ENCODE data around the gene C2CD4A. TPM values are rescaled to one million over a fixed set of nuclear protein-coding genes. Genes with fewer than 3 reads are reported as not detected.

The C2CD4A gene
- total RNA-seq, 1 donor from 2014 or later: not detected

DNA sequence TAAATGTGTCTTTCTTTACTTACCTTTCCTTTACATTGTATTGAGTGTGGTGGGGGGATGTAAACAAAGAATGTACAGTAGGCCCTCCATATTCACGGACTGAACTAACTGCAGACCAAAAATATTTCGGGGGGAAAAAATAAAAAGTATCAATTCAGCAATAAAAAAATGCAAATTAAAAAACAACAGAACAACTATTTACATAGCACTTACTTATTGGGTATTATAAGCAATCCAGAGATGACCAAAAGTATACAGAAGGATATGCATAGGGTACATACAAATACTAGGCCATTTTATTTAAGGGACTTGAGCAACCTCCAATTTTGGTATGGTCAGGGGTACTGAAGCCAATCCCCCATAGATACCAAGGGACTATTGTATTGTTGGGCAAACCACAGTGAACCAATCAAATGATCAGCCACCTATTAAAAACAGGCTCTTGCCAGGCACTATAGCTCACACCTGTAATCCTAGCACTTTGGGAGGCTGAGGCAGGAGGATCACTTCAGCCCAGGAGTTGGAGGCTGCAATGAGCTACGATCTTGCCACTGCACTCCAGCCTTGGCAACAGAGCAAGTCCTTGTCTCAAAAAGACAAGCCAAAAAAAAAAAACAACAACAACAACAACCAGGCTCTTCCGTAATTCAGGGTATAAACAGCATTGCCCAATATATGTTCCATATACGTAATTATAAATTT lies 8.3 kb upstream of the C2CD4A start:
- Mint-ChIP-seq H3K4me1 (peaks cover 7% of the 10 kb centered on the region), H3K9me3 (no peaks in the 10 kb centered on the region), H3K27me3 (ENCODE audit: low read depth) (peaks cover 28% of the 10 kb centered on the region), H3K4me3 (peak overlapping the region; percentile 34), H3K36me3 (peaks cover 4% of the 10 kb centered on the region), H3K27ac (no peak overlapping the region)
- DNase-seq (ENCODE audit: low spot score in 2 of 2, unreplicated experiment in 2 of 2): no peak
- TF ChIP-seq, protein P1, sequence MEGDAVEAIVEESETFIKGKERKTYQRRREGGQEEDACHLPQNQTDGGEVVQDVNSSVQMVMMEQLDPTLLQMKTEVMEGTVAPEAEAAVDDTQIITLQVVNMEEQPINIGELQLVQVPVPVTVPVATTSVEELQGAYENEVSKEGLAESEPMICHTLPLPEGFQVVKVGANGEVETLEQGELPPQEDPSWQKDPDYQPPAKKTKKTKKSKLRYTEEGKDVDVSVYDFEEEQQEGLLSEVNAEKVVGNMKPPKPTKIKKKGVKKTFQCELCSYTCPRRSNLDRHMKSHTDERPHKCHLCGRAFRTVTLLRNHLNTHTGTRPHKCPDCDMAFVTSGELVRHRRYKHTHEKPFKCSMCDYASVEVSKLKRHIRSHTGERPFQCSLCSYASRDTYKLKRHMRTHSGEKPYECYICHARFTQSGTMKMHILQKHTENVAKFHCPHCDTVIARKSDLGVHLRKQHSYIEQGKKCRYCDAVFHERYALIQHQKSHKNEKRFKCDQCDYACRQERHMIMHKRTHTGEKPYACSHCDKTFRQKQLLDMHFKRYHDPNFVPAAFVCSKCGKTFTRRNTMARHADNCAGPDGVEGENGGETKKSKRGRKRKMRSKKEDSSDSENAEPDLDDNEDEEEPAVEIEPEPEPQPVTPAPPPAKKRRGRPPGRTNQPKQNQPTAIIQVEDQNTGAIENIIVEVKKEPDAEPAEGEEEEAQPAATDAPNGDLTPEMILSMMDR (IDR thresholded peaks at IDR 0.05; ENCODE audit: unreplicated experiment): no peak

DNA sequence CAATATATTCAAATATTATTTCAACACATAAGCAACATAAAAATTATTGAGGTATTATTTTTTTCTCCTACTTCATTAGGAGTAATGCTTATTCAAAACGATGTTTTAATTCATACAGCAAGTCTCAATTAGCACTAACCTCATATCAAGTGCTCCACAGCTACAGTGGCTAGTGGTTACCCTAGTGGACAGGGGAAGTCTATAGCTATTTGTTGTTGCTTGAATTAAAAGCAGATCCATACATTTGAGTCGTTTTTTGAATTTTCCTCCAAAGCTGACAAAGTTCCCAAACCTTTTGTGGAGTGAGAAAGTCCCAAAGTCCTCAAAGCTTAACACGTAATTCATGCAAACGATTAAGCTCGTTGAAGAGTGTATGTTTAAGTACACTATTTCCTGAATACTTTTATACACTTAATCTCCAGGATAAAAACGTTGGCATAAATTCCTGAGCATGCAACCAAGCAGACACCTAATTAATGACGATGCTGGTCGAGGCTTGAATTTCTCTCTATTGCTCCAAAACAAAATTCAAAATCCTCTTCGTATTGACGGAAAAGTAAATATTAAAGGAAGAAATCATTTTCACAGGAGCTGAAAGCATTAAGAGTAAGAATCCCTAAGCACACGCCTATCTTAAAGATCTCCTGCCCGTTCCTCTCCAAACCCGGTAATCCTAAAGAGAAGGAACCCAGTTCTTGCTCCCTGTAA lies 7.5 kb upstream of the C2CD4A start:
- TF ChIP-seq, protein P1 (IDR thresholded peaks at IDR 0.05; ENCODE audit: unreplicated experiment): no peak
- Mint-ChIP-seq H3K27me3 (ENCODE audit: low read depth) (peaks cover 35% of the 10 kb centered on the region), H3K9me3 (no peaks in the 10 kb centered on the region), H3K4me1 (peaks cover 8% of the 10 kb centered on the region), H3K4me3 (peak overlapping the region; percentile 89), H3K36me3 (peaks cover 4% of the 10 kb centered on the region), H3K27ac (peak overlapping the region; percentile 82)
- no peak for DNase-seq (ENCODE audit: low spot score in 2 of 2, unreplicated experiment in 2 of 2)

DNA sequence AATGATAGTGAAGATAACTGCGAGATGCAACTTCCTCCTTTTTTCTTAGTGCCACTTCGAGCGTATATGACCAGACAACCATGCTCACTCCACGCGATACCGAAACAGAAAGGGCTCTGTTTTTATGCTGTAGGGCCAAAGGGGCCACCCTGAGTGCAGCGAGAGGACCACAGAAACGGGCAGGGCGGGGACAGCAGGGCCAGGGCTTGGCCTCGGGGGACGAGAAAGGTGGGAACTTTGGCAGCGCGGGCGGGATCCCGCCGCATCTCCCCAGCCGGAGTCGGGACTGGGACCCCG lies 7.0 kb upstream of the C2CD4A start:
- TF ChIP-seq, protein P1 (IDR thresholded peaks at IDR 0.05; ENCODE audit: unreplicated experiment): no peak
- Mint-ChIP-seq H3K27me3 (ENCODE audit: low read depth) (peaks cover 38% of the 10 kb centered on the region), H3K4me1 (peaks cover 9% of the 10 kb centered on the region), H3K36me3 (peaks cover 4% of the 10 kb centered on the region), H3K9me3 (no peaks in the 10 kb centered on the region), H3K27ac (peak overlapping the region; percentile 82), H3K4me3 (peak overlapping the region; percentile 89)
- DNase-seq (ENCODE audit: low spot score in 2 of 2, unreplicated experiment in 2 of 2): no peak

DNA sequence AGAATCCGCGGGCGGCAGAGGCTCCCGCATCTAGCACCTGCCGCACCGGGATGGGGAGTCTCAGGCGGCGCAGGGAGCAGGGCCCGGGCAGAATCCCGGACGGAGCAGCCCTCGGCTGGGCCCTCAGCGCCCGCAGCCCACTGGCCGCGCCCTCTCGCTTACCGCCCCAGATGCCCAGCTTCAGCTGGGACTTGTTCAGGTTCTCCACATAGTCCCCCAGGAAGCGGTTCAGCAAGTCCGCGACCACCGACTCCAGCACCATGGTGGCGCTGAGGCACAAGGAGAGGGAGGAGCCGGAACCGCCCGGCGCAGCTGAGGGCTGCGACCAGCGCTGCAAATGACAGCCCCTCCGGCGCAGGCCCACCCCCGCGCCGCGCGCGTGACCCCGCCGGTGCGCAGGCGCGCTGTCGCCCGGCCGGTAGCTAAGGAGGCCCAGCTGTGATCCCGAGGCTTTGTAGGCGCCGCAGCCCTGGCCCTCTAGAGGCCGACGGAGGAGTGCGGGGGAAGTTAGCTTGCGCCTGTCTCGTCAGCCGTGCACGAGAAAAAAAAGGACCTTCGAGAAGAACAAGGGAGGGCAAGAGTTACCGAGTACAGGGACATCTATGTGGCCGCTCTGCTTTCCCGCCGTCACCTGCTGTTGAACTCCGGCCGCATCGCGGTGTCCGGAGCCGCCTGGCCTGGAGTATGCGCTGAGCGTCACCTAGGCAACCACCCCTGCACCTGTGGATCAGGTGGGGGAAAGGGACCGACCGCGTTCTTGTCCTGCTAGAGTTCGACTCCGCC lies 6.5 kb upstream of the C2CD4A start, which contains the start of gene VPS13C:
VPS13C (minus strand) TSS at position 335 of the 783 bp plus-strand sequence; CDS start at position 262, 73 bp downstream.
- no peaks in the 10 kb centered on the region for H3K9me3 Mint-ChIP-seq
- peaks cover 40% of the 10 kb centered on the region for H3K27me3 Mint-ChIP-seq (ENCODE audit: low read depth)
- H3K36me3 Mint-ChIP-seq: peaks cover 4% of the 10 kb centered on the region
- H3K27ac Mint-ChIP-seq: peak within 1 kb of the TSS; percentile 82
- H3K4me1 Mint-ChIP-seq: peaks cover 9% of the 10 kb centered on the region
- TF ChIP-seq, protein P1 (IDR thresholded peaks at IDR 0.05; ENCODE audit: unreplicated experiment): peak; percentile 62
- peak; percentile 76 to 93 for DNase-seq (ENCODE audit: low spot score in 2 of 2, unreplicated experiment in 2 of 2)
- H3K4me3 Mint-ChIP-seq: peak within 1 kb of the TSS; percentile 89

DNA sequence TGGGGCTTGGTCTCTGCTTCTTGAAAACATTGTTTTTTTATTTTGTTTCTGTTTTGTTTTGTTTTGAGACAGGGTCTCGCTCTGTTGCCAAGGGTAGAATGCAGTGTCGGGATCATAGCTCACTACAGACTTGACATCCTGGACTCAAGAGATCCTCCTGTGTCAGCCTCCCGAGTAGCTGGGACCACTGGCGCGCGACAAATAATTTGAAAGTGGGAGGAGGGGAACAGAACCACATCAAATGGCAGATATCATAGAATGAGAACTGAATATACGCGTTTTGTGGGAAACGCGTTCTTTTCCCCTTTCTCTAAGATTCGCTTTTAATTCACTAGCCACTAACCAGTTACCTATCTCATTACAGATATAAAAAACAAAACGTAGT lies 5.9 kb upstream of the C2CD4A start:
- Mint-ChIP-seq H3K4me1 (peaks cover 9% of the 10 kb centered on the region), H3K36me3 (peaks cover 4% of the 10 kb centered on the region)

More for the DNA sequence above, 5.9 kb upstream of the C2CD4A start:
- Mint-ChIP-seq H3K27ac (peak overlapping the region; percentile 81), H3K4me3 (peak overlapping the region; percentile 89), H3K9me3 (no peaks in the 10 kb centered on the region), H3K27me3 (ENCODE audit: low read depth) (peaks cover 46% of the 10 kb centered on the region)
- TF ChIP-seq, protein P1 (IDR thresholded peaks at IDR 0.05; ENCODE audit: unreplicated experiment): no peak
- no peak for DNase-seq (ENCODE audit: low spot score in 2 of 2, unreplicated experiment in 2 of 2)

All from mesothelial cell of epicardium (in vitro differentiated cells).